Neural progenitor cell (in vitro differentiated cells): ENCODE results near the gene GALNT18.

Source experiments
- EZH2 ChIP-seq: fragments of 200-600 bp; sonication (generic); IDR thresholded peaks from 2 replicates; pipeline ENCODE4 v1.6.1; 2017; ENCODE audit warnings: antibody characterized with exemption, mild to moderate bottlenecking, moderate library complexity
- TF ChIP-seq, protein P1 (sequence below): fragments of 200-600 bp; sonication (generic); IDR thresholded peaks from 2 replicates; pipeline ENCODE4 v1.5.1; 2017; ENCODE audit warnings: antibody characterized with exemption, mild to moderate bottlenecking

DNA sequence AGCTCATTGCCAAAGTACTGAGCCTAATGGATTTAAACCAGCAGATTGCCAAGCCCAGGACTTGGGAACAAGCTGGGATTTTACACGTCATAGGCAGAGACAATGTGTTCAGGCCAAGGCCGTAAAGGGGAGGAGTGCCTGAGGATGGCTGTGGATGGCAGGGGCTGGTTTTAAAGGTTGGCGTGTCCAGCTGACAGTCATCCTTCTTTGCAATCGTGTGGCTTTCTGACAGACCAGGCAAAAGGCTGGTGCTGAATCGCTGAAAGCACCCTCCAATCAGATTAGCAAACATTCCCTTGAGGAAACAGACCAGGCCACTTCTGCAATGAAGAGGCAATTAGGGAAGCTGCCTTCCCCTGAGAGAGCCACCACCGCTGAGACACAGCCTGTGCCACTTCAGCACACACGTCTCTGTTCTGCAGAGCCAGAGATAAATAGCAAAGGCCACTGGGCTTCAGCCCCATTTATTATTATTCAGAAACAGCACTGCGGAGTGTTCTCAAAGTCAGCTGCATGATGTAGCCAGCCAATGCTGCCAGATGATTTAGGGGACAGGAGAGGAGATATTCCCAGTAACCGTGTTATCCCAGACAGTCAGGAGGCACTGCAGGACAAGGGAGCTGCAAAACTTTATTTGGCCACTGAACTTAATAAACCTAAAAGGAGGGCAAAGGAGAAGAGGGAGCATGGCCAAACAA lies 214.6 kb downstream of the GALNT18 start:
- TF ChIP-seq, protein P1, sequence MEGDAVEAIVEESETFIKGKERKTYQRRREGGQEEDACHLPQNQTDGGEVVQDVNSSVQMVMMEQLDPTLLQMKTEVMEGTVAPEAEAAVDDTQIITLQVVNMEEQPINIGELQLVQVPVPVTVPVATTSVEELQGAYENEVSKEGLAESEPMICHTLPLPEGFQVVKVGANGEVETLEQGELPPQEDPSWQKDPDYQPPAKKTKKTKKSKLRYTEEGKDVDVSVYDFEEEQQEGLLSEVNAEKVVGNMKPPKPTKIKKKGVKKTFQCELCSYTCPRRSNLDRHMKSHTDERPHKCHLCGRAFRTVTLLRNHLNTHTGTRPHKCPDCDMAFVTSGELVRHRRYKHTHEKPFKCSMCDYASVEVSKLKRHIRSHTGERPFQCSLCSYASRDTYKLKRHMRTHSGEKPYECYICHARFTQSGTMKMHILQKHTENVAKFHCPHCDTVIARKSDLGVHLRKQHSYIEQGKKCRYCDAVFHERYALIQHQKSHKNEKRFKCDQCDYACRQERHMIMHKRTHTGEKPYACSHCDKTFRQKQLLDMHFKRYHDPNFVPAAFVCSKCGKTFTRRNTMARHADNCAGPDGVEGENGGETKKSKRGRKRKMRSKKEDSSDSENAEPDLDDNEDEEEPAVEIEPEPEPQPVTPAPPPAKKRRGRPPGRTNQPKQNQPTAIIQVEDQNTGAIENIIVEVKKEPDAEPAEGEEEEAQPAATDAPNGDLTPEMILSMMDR, result no peak
- no peak for TF ChIP-seq EZH2
